Measurements from ENCODE around the gene SLC19A2. TPM values are rescaled to one million over a fixed set of nuclear protein-coding genes. Genes with fewer than 3 reads are reported as not detected.

The SLC19A2 gene
- total RNA-seq, 1 donor from 2014 or later = 6.1 TPM

DNA sequence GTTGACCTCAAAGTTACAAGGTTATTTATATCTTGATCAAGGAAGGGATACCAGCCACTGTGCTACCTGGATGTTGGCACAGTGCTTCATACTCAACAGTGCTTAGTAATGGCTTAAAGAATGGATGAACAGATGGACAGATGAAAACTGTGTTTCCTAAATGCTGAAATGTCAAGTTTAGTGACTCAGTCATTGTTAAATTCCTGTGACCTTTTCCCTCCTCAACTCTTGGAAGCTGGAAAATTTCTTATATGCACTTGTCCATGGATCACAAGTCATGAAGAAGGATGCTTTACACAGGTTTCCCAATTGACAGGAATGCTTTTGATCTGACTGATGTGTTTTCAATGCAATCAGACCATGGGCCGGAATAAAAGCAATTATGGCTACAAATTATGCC, 39.6 kb upstream of the SLC19A2 start:
- DNase-seq (ENCODE audit: low spot score) = no peak
- Mint-ChIP-seq H3K9me3 (ENCODE audit: unreplicated experiment) (no peaks in the 10 kb centered on the region), H3K27ac (ENCODE audit: unreplicated experiment) (no peak overlapping the region), H3K27me3 (ENCODE audit: unreplicated experiment) (no peaks in the 10 kb centered on the region), H3K4me1 (ENCODE audit: unreplicated experiment) (peaks cover 7% of the 10 kb centered on the region), H3K4me3 (ENCODE audit: unreplicated experiment) (no peak overlapping the region), H3K36me3 (ENCODE audit: low read depth, unreplicated experiment) (no peaks in the 10 kb centered on the region)
- TF ChIP-seq, protein P1, sequence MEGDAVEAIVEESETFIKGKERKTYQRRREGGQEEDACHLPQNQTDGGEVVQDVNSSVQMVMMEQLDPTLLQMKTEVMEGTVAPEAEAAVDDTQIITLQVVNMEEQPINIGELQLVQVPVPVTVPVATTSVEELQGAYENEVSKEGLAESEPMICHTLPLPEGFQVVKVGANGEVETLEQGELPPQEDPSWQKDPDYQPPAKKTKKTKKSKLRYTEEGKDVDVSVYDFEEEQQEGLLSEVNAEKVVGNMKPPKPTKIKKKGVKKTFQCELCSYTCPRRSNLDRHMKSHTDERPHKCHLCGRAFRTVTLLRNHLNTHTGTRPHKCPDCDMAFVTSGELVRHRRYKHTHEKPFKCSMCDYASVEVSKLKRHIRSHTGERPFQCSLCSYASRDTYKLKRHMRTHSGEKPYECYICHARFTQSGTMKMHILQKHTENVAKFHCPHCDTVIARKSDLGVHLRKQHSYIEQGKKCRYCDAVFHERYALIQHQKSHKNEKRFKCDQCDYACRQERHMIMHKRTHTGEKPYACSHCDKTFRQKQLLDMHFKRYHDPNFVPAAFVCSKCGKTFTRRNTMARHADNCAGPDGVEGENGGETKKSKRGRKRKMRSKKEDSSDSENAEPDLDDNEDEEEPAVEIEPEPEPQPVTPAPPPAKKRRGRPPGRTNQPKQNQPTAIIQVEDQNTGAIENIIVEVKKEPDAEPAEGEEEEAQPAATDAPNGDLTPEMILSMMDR (IDR thresholded peaks at IDR 0.05; ENCODE audit: unreplicated experiment) = no peak

DNA sequence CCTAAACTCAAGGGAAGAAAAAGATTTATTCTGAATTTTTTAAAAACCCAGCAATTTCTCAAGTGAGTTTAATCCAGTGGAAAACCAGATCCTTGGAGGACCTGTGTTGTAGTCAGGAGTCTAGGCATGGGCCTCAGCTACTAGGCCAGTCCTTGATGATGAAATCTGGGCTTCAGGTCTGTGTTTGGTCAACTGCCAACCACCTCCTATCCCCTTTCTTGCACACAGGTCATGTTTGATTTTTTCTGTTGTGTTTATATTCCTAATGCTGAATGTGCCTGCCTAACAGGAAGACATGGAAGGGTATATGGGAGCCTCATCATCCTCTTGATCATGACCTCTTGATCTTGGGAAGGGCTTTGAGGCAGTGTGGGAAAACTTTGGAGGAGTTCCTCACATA, 38.2 kb upstream of the SLC19A2 start:
- Mint-ChIP-seq H3K4me1 (ENCODE audit: unreplicated experiment) (peaks cover 3% of the 10 kb centered on the region), H3K36me3 (ENCODE audit: low read depth, unreplicated experiment) (no peaks in the 10 kb centered on the region), H3K27ac (ENCODE audit: unreplicated experiment) (no peak overlapping the region), H3K9me3 (ENCODE audit: unreplicated experiment) (no peaks in the 10 kb centered on the region), H3K4me3 (ENCODE audit: unreplicated experiment) (no peak overlapping the region), H3K27me3 (ENCODE audit: unreplicated experiment) (no peaks in the 10 kb centered on the region)
- TF ChIP-seq, protein P1 (IDR thresholded peaks at IDR 0.05; ENCODE audit: unreplicated experiment) = no peak
- DNase-seq (ENCODE audit: low spot score) = no peak

DNA sequence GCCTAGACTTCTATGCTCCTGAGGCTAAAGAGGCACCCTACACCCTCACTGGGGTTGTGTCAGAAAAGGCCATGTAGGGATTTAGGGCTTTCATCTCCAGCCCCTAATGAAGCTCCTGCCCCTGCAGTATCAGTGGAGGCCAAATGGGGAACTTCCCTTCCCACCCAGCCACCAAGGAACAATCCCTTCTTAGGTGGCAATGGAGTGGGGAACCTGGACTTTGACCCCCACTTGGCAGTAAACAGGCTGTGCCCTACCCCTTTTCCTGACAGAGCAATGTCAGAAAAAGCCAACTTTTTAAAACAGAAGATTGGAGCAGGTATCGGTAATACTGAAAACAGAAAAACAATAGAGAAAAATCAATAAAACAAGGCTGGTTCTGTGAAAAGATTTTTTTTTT, 35.5 kb upstream of the SLC19A2 start:
- no peak overlapping the region for H3K4me3 Mint-ChIP-seq (ENCODE audit: unreplicated experiment)
- no peaks in the 10 kb centered on the region for H3K36me3 Mint-ChIP-seq (ENCODE audit: low read depth, unreplicated experiment)
- no peaks in the 10 kb centered on the region for H3K4me1 Mint-ChIP-seq (ENCODE audit: unreplicated experiment)
- no peaks in the 10 kb centered on the region for H3K9me3 Mint-ChIP-seq (ENCODE audit: unreplicated experiment)
- TF ChIP-seq, protein P1 (IDR thresholded peaks at IDR 0.05; ENCODE audit: unreplicated experiment) = no peak
- no peak overlapping the region for H3K27ac Mint-ChIP-seq (ENCODE audit: unreplicated experiment)
- DNase-seq (ENCODE audit: low spot score) = no peak
- no peaks in the 10 kb centered on the region for H3K27me3 Mint-ChIP-seq (ENCODE audit: unreplicated experiment)

DNA sequence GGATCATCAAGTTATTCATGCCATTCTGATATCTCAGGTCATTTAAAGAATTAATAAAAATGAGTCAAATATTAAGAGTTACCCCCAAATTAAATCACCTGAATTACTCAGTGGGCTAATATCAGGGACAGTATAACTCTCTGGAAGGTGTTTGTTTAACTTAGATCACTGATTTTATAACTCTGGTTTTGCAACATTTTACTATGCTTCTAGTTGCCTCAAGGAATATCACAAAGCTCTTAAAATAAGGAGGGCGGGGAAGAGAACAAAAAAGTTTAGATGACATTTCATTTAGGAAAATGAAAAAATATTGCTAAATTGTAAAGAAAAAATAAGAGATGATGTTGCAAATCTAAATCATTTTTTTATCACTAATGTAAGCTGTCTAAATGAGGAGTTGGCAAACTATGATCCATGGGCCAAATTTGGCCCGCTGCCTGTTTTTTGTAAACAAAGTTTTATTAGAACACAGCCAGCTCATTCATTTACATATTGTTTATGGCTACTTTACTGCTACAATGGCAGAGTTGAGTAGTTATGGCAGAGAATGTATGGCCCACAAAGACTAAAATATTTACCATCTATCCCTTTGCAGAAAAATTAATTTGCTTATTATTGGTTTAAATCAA, 31.9 kb upstream of the SLC19A2 start:
- TF ChIP-seq, protein P1 (IDR thresholded peaks at IDR 0.05; ENCODE audit: unreplicated experiment) = no peak
- H3K36me3 Mint-ChIP-seq (ENCODE audit: low read depth, unreplicated experiment) = no peaks in the 10 kb centered on the region
- H3K4me1 Mint-ChIP-seq (ENCODE audit: unreplicated experiment) = peaks cover 5% of the 10 kb centered on the region
- no peak overlapping the region for H3K27ac Mint-ChIP-seq (ENCODE audit: unreplicated experiment)
- H3K9me3 Mint-ChIP-seq (ENCODE audit: unreplicated experiment) = no peaks in the 10 kb centered on the region
- DNase-seq (ENCODE audit: low spot score) = no peak
- H3K27me3 Mint-ChIP-seq (ENCODE audit: unreplicated experiment) = no peaks in the 10 kb centered on the region
- no peak overlapping the region for H3K4me3 Mint-ChIP-seq (ENCODE audit: unreplicated experiment)

DNA sequence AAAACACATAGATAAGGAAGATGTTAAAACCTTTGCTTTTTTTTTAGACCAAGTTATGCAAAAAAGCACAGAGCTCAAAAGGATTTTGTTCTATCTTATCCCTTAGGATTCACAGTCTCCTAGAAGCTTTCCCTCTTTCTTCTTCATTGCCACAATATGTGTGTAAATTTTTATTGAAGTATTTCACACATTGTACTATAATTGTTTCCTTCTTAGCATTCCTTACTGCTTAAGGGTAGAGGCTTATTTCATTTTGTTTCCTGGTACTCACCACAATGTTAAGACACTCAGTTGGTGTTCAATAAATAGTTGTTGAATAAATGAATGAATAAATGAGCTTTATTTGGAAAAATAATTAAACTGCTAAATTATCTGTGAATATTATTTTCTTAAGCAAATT, 29.9 kb upstream of the SLC19A2 start:
- DNase-seq (ENCODE audit: low spot score) = no peak
- H3K4me1 Mint-ChIP-seq (ENCODE audit: unreplicated experiment) = peaks cover 5% of the 10 kb centered on the region
- H3K27ac Mint-ChIP-seq (ENCODE audit: unreplicated experiment) = no peak overlapping the region
- H3K27me3 Mint-ChIP-seq (ENCODE audit: unreplicated experiment) = no peaks in the 10 kb centered on the region
- TF ChIP-seq, protein P1 (IDR thresholded peaks at IDR 0.05; ENCODE audit: unreplicated experiment) = no peak
- H3K4me3 Mint-ChIP-seq (ENCODE audit: unreplicated experiment) = no peak overlapping the region
- H3K9me3 Mint-ChIP-seq (ENCODE audit: unreplicated experiment) = no peaks in the 10 kb centered on the region
- H3K36me3 Mint-ChIP-seq (ENCODE audit: low read depth, unreplicated experiment) = no peaks in the 10 kb centered on the region

All from endothelial cell (in vitro differentiated cells).